Testis (tissue), 2 donors: ENCODE results near the gene INPP5A.

Experiments used
- POLR2A ChIP-seq: fragments of 450-650 bp; IDR thresholded peaks from one replicate; pipeline ENCODE4 v1.6.1; 2017; ENCODE audit warnings: antibody characterized with exemption, mild to moderate bottlenecking, moderate library complexity
- TF ChIP-seq, protein P1 (sequence below), 3 experiments: fragments of 450-650 bp in 2 of 3; fragments of 200-600 bp in 1 of 3; sonication (generic) in 1 of 3; IDR thresholded peaks; one replicate each; pipeline ENCODE4 v1.5.1; 2016 to 2019; ENCODE audit warnings: antibody characterized with exemption in 3 of 3, mild to moderate bottlenecking in 2 of 3, moderate library complexity in 1 of 3

GRCh38 chr10:132653721-132654120 lies 116.1 kb downstream of the INPP5A start:
- TF ChIP-seq, protein P1, sequence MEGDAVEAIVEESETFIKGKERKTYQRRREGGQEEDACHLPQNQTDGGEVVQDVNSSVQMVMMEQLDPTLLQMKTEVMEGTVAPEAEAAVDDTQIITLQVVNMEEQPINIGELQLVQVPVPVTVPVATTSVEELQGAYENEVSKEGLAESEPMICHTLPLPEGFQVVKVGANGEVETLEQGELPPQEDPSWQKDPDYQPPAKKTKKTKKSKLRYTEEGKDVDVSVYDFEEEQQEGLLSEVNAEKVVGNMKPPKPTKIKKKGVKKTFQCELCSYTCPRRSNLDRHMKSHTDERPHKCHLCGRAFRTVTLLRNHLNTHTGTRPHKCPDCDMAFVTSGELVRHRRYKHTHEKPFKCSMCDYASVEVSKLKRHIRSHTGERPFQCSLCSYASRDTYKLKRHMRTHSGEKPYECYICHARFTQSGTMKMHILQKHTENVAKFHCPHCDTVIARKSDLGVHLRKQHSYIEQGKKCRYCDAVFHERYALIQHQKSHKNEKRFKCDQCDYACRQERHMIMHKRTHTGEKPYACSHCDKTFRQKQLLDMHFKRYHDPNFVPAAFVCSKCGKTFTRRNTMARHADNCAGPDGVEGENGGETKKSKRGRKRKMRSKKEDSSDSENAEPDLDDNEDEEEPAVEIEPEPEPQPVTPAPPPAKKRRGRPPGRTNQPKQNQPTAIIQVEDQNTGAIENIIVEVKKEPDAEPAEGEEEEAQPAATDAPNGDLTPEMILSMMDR (IDR thresholded peaks at IDR 0.05), result no peak
- TF ChIP-seq POLR2A, result no peak
